GM21367 (cell line): ENCODE measurements around the gene FAM13C.

Experiments used
- ATAC-seq: cut with Tn5 transposase; IDR thresholded peaks from one replicate; pipeline ENCODE4 v1.9.1; 2021; ENCODE audit not compliant: unreplicated experiment

FAM13C gene

GRCh38 chr10:59362959-59363381, 621 bp upstream of the FAM13C start:
- ATAC-seq: no peak

- no peak for ATAC-seq
These were observed 646 bp downstream of the FAM13C start for GRCh38 chr10:59361663-59362143.

GRCh38 chr10:59360605-59361405, 1.5 kb downstream of the FAM13C start:
- ATAC-seq: no peak

DNA sequence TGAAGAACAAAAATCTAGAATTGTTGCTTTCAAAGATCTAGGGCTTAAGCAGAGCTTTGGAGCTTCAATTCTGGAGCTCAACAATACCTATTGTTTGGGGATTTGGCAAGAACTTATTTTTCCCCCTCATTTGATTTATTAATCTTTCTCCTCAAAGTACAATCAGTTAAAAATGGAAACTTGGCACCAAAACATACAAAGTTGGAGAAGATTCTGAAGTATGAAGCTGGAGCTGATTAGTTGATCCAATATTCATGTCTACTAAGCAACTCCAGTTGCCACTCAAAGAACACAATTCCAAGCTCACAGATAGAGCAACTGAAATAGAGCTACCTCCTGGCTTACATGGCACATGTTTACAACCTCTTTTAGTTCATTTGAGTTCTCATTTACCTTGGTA, 3.8 kb downstream of the FAM13C start:
- no peak for ATAC-seq

GRCh38 chr10:59354434-59354833, 7.9 kb downstream of the FAM13C start:
- no peak for ATAC-seq

GRCh38 chr10:59350558-59350957, 11.8 kb downstream of the FAM13C start:
- ATAC-seq: no peak

DNA sequence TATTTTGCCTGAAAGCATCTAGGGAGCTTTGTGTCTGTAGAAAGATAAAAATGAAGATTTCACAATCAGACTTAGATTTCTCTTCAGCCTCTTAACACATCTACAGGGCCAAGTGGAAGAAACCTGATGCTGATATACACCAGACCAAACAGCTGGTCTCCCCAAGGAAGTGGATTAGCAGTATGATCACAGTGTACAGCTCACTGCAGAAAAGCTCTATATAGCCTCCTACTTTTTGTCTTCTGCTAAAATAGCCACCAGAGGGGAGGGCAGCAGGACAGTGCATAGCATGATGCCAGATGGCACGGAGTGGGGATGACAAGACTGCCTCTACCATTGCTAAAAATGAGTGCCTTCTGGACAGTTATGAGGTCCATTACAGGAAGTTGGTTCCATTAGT, 16.0 kb downstream of the FAM13C start:
- ATAC-seq: no peak

DNA sequence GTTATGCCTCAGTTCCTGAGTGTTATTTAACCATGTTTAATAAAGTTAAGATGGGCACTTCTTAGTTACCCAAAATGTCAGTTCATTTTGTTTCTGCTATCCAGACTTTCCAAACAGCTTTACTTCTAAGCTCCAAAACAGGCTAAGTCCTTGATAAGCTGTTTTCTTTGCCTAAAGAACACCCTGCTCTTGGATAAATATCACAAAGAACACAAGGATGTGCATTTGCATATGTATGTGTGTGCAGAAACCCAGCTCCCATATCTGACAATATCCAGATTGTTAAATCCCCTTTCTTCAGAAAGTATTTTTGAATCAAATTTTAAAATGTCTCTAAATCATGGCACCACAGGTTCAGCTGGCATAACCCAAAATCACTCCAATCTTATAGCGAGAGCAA, 19.6 kb downstream of the FAM13C start:
- no peak for ATAC-seq

- no peak for ATAC-seq
These were observed 20.3 kb downstream of the FAM13C start for GRCh38 chr10:59342000-59342399.

DNA sequence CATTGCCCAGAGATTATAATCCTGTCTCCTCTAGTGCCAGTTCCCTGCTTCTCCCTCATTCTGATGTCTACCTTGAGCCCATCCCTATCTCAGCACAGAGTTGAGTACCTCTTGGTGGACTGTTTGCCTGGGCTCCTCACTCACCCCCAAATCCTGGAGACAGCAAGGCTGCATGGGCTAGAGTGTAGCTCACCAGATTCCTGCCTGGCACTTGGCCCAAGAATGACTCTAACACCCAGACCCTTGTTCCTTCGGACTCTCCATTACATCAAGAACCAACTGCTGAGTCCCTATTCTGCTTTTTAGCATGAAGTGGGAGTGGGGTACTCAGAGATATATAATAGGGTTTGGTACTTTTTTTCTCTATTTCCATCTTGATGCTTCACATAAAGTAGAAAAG, 22.1 kb downstream of the FAM13C start:
- no peak for ATAC-seq

DNA sequence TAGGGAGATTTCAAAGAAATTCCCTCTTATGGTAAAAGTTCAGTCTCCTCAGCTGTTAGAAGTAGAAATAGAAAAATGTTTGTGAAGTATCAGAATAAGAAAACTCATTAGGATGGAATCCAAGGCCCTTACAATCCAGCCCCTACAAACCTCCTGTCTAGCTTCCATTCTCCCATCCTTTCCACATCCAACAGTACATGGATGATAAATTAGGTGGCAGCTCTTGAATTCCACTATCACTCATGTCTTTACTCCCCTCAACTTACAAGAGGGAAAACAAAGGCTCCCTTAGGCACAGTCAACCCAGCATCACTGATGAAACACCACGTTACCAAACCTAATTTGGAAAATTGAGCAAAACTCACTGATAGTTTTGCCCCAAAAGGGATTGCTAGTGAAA, 23.0 kb downstream of the FAM13C start:
- ATAC-seq: no peak

- no peak for ATAC-seq
These were observed 25.1 kb downstream of the FAM13C start for GRCh38 chr10:59337201-59337652.

GRCh38 chr10:59336632-59337031, 25.7 kb downstream of the FAM13C start:
- no peak for ATAC-seq

DNA sequence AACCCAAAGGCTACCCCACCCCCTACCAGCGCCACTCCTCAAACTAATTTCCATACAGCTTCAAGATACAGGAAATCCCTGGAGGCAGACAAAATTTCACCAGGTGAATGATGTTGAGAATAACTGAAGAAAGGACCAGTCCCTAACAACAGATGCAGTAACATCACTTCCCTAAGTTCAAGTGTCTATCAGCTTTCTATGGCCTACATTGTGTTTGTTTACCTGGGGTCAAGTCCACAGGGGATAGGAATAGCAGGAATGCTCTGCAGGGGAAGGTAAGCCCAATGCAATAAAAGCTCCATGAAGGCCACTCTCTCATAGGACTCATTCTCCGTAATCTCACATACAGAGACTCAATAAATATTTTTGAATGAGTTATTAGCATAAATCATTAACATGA, 26.9 kb downstream of the FAM13C start:
- ATAC-seq: no peak

DNA sequence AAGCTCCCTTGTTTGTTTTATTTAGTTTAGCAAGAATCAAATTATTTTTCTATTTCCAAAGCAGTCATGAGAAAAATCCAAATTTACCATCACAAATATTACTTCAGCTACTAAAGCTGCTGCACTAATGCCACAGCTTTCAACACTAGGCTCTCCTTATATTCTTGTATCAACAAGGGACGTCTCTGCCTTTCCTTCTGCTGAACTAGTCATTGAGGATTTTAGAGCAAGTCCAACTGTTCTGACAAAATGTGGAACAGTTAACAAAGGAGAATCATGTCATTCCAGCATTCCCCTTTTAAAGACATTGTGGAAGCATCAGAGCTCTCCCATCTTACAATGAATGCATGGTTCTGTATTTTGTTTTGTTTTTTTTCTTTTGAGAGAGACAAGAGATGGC, 28.6 kb downstream of the FAM13C start:
- no peak for ATAC-seq

DNA sequence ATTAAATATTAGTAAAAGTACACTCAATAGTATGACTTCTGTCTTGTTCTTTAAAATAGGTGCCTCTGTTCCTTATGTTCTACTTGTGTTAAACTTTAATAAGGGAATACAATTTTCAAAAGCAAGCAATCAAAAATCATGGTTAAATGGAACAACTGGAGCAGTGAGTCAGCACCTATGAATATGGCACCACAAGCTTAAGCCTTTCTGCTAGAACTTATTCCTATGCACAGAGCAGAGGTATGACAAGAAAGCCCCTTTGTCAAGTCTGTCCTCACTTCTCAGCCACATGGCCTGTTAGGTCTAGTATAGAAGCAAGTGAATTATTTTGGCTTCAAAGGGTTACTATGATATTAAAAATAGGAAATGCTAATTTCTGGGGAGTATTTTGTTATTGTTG, 29.8 kb downstream of the FAM13C start:
- no peak for ATAC-seq

GRCh38 chr10:59331661-59332060, 30.7 kb downstream of the FAM13C start:
- no peak for ATAC-seq

GRCh38 chr10:59325116-59325515, 37.2 kb downstream of the FAM13C start:
- no peak for ATAC-seq

GRCh38 chr10:59324597-59324996, 37.8 kb downstream of the FAM13C start:
- ATAC-seq: no peak

GRCh38 chr10:59323831-59324401, 38.4 kb downstream of the FAM13C start:
- ATAC-seq: no peak

DNA sequence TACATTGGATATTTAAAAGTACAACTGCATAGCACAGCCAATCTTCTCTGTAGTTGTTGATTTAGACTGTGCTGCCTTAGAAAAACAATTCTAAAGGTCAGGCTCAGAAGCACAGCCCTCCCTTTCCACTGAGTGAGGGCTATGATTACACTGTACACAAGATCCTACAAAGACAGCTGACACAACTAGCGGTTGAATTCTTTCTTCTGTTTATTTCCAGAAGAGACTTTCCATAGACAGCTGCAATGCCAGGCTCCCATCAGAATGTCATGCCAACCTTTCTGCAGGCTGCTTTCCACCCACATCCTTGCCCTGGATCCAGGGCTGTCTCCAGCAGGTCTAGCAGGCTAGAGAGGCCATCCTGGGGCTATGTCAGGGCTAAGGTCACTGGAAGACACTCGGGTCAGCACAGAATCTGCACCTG, 39.3 kb downstream of the FAM13C start:
- no peak for ATAC-seq

DNA sequence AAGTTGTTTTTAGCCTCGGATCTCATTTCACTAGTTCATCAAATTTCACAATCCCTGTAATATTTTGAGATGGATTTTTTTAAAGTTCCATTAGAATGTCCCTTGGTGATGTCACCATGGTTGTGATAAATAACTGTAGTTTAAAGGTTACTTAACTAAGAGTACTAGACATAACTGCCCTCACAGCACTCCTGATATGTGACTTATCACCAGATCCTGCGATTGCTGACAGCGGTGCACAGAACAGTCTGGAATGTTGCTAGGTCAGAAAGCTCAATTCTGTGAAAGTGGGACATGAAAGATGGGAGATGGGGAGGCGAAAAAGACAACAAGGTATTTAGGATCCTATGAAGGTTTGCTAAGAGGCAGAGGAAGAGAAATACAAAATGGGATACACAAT, 40.2 kb downstream of the FAM13C start:
- ATAC-seq: no peak

- ATAC-seq: no peak
These were observed 42.0 kb downstream of the FAM13C start for GRCh38 chr10:59320355-59320754.
